ENCODE measurements around the gene INTS7. TPM values are rescaled to one million over a fixed set of nuclear protein-coding genes. Genes with fewer than 3 reads are reported as not detected.

INTS7 gene
- polyA plus RNA-seq, 1 donor (not counting 4 experiments of a cell fraction or from before 2014, with no cell fraction given) = 27.2 TPM

DNA sequence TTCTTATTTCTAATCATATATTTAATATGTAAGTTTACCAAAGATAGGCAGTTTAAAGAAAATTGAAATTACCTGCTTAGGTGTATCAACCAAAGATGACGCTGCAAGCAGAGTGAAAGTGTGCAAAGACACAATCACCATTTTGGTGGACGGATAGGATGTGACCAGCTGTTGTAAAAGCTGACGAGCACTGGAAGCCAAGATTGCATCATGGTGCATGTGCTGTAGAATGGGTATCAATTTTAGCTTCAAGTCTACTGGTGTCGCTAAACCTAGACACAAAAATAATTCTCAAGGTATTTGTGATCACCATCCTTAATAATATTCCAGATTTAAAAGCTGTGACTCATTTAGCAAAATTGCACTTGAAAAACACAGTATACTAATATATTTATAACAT is 28.2 kb downstream of the INTS7 start:
- Histone ChIP-seq H3K36me3 (ENCODE audit: control insufficient read depth in 2 of 2, extremely low read depth in 1 of 2, insufficient read depth in 2 of 2, low read length in 2 of 2) (peaks cover 8 to 13% of the 10 kb centered on the region in 2 experiments), H4K20me1 (ENCODE audit: control insufficient read depth, extremely low read depth, insufficient read depth, low read length) (no peaks in the 10 kb centered on the region), H3K9me3 (ENCODE audit: control insufficient read depth, low read depth, low read length) (no peaks in the 10 kb centered on the region), H3K27ac (ENCODE audit: control insufficient read depth, insufficient read depth, low read length) (no peak overlapping the region), H3K79me2 (ENCODE audit: control insufficient read depth, insufficient read depth, low read length) (no peaks in the 10 kb centered on the region), H3K4me3 (ENCODE audit: control insufficient read depth in 2 of 3, extremely low read depth in 1 of 3, insufficient read depth in 2 of 3, low read depth in 1 of 3, low read length in 3 of 3) (no peak overlapping the region), H3K9me1 (ENCODE audit: control insufficient read depth, extremely low read depth, insufficient read depth, low read length) (no peaks in the 10 kb centered on the region), H2AFZ (ENCODE audit: control insufficient read depth, low read length) (no peak overlapping the region), H3K9ac (ENCODE audit: control insufficient read depth, extremely low read depth, insufficient read depth, low read length) (no peak overlapping the region), H3K4me2 (ENCODE audit: control insufficient read depth, extremely low read depth, insufficient read depth, low read depth, low read length) (no peak overlapping the region), H3K4me1 (ENCODE audit: control insufficient read depth, extremely low read depth, insufficient read depth, low read length) (no peaks in the 10 kb centered on the region), H3K27me3 (ENCODE audit: control insufficient read depth, extremely low read depth, insufficient read depth, low read length) (no peaks in the 10 kb centered on the region)
- DNase-seq (ENCODE audit: low read depth, low spot score) (no peak), FAIRE-seq (no peak)
- dilution Hi-C loops (cut with MboI; ENCODE audit: extremely low pct_ligation_motif_present, low sequenced_read_pairs) = no loop called here
- TF ChIP-seq, protein P1, sequence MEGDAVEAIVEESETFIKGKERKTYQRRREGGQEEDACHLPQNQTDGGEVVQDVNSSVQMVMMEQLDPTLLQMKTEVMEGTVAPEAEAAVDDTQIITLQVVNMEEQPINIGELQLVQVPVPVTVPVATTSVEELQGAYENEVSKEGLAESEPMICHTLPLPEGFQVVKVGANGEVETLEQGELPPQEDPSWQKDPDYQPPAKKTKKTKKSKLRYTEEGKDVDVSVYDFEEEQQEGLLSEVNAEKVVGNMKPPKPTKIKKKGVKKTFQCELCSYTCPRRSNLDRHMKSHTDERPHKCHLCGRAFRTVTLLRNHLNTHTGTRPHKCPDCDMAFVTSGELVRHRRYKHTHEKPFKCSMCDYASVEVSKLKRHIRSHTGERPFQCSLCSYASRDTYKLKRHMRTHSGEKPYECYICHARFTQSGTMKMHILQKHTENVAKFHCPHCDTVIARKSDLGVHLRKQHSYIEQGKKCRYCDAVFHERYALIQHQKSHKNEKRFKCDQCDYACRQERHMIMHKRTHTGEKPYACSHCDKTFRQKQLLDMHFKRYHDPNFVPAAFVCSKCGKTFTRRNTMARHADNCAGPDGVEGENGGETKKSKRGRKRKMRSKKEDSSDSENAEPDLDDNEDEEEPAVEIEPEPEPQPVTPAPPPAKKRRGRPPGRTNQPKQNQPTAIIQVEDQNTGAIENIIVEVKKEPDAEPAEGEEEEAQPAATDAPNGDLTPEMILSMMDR (optimal IDR thresholded peaks at IDR 0.05 in 1 of 3, IDR thresholded peaks at IDR 0.05 in 1 of 3, conservative IDR thresholded peaks at IDR 0.05 in 1 of 3; ENCODE audit: extremely low read depth in 1 of 3, insufficient read depth in 2 of 3, low read length in 3 of 3) = no peak
- TF ChIP-seq EZH2 (IDR thresholded peaks at IDR 0.05; ENCODE audit: low read length) = no peak

DNA sequence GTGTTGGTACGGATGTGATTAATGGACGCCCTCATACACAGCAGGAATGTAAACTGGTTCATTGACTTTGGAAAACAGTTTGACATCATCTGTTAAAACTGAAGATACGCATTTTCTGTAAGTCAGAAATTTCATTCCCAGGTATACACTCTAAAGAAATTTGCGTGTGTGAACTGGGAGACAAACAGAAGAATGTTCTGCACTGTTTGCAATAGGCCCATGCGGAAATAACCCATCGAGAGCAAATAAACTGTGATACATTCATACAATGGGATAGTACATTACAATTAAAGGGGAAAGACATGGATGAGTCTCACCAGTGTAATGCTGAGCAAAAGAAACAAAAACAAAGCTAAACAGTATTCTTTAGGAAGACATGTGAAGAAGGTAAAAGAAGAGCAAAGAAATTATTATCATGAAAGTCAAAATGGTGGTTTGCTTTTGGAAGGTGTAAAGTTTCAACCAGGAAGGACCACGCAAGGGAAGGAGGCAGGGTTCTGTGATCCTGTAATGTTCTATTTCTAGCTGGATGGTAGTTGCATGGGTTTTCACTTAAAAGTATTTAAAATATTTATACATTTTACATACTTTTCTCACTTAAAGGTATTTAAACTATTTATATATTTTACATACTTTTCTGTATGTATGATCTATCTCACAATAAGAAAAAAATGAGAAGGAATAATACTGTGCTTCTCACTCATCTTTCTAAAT is 30.3 kb downstream of the INTS7 start:
- dilution Hi-C loops (cut with MboI; ENCODE audit: extremely low pct_ligation_motif_present, low sequenced_read_pairs) = no loop called here
- H3K79me2 ChIP-seq (ENCODE audit: control insufficient read depth, insufficient read depth, low read length) = no peaks in the 10 kb centered on the region
- peaks cover 7% of the 10 kb centered on the region in 2 experiments for H3K36me3 ChIP-seq (ENCODE audit: control insufficient read depth in 2 of 2, extremely low read depth in 1 of 2, insufficient read depth in 2 of 2, low read length in 2 of 2)
- TF ChIP-seq, protein P1 (optimal IDR thresholded peaks at IDR 0.05 in 1 of 3, IDR thresholded peaks at IDR 0.05 in 1 of 3, conservative IDR thresholded peaks at IDR 0.05 in 1 of 3; ENCODE audit: extremely low read depth in 1 of 3, insufficient read depth in 2 of 3, low read length in 3 of 3) = no peak
- TF ChIP-seq EZH2 (IDR thresholded peaks at IDR 0.05; ENCODE audit: low read length) = no peak
- DNase-seq (ENCODE audit: low read depth, low spot score) = no peak
- no peak overlapping the region for H2AFZ ChIP-seq (ENCODE audit: control insufficient read depth, low read length)
- H3K27me3 ChIP-seq (ENCODE audit: control insufficient read depth, extremely low read depth, insufficient read depth, low read length) = no peaks in the 10 kb centered on the region
- H3K27ac ChIP-seq (ENCODE audit: control insufficient read depth, insufficient read depth, low read length) = no peak overlapping the region
- H3K4me2 ChIP-seq (ENCODE audit: control insufficient read depth, extremely low read depth, insufficient read depth, low read depth, low read length) = no peak overlapping the region
- peak; percentile 55 for FAIRE-seq
- H3K4me1 ChIP-seq (ENCODE audit: control insufficient read depth, extremely low read depth, insufficient read depth, low read length) = no peaks in the 10 kb centered on the region
- no peaks in the 10 kb centered on the region for H4K20me1 ChIP-seq (ENCODE audit: control insufficient read depth, extremely low read depth, insufficient read depth, low read length)
- H3K9me3 ChIP-seq (ENCODE audit: control insufficient read depth, low read depth, low read length) = no peaks in the 10 kb centered on the region
- no peak overlapping the region for H3K4me3 ChIP-seq (ENCODE audit: control insufficient read depth in 2 of 3, extremely low read depth in 1 of 3, insufficient read depth in 2 of 3, low read depth in 1 of 3, low read length in 3 of 3)
- H3K9ac ChIP-seq (ENCODE audit: control insufficient read depth, extremely low read depth, insufficient read depth, low read length) = no peak overlapping the region
- H3K9me1 ChIP-seq (ENCODE audit: control insufficient read depth, extremely low read depth, insufficient read depth, low read length) = no peaks in the 10 kb centered on the region
